Measurements from ENCODE around the gene SMC6.

Gene SMC6

DNA sequence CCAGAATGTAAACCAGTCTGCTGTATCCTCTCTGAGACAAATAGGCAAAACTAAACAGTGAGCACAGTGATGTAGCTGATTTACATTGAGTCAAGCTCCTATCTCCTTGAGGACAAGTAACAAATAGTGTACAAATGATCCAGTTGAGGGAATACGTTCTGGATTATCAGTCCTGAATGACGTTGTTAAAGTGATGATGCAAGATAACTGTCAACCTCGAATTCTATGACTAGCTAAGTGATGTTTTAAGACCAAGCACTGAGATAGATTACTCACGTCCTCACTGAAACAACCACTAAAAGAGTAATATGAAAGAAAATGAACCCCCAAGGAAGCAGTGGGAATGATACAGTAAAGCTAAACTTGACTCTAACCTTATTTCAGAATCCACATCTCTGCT, 46.8 kb downstream of the SMC6 start:
- no peak for TF ChIP-seq FOXP2 (optimal IDR thresholded peaks at IDR 0.05; ENCODE audit: borderline replicate concordance, extremely low read depth, extremely low read length, insufficient read depth)
- TF ChIP-seq TAF1 (IDR thresholded peaks at IDR 0.05; ENCODE audit: borderline replicate concordance, insufficient read depth, low read length) = no peak
- TF ChIP-seq, protein P1, sequence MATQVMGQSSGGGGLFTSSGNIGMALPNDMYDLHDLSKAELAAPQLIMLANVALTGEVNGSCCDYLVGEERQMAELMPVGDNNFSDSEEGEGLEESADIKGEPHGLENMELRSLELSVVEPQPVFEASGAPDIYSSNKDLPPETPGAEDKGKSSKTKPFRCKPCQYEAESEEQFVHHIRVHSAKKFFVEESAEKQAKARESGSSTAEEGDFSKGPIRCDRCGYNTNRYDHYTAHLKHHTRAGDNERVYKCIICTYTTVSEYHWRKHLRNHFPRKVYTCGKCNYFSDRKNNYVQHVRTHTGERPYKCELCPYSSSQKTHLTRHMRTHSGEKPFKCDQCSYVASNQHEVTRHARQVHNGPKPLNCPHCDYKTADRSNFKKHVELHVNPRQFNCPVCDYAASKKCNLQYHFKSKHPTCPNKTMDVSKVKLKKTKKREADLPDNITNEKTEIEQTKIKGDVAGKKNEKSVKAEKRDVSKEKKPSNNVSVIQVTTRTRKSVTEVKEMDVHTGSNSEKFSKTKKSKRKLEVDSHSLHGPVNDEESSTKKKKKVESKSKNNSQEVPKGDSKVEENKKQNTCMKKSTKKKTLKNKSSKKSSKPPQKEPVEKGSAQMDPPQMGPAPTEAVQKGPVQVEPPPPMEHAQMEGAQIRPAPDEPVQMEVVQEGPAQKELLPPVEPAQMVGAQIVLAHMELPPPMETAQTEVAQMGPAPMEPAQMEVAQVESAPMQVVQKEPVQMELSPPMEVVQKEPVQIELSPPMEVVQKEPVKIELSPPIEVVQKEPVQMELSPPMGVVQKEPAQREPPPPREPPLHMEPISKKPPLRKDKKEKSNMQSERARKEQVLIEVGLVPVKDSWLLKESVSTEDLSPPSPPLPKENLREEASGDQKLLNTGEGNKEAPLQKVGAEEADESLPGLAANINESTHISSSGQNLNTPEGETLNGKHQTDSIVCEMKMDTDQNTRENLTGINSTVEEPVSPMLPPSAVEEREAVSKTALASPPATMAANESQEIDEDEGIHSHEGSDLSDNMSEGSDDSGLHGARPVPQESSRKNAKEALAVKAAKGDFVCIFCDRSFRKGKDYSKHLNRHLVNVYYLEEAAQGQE (IDR thresholded peaks at IDR 0.05; ENCODE audit: insufficient read depth in 1 of 2, low read depth in 2 of 2, low read length in 2 of 2) = no peak
- no peak for TF ChIP-seq POLR2AphosphoS5 (IDR thresholded peaks at IDR 0.05; ENCODE audit: low read depth, low read length)
- no peak for TF ChIP-seq SIN3A (IDR thresholded peaks at IDR 0.05; ENCODE audit: borderline replicate concordance, insufficient read depth, low read length)

DNA sequence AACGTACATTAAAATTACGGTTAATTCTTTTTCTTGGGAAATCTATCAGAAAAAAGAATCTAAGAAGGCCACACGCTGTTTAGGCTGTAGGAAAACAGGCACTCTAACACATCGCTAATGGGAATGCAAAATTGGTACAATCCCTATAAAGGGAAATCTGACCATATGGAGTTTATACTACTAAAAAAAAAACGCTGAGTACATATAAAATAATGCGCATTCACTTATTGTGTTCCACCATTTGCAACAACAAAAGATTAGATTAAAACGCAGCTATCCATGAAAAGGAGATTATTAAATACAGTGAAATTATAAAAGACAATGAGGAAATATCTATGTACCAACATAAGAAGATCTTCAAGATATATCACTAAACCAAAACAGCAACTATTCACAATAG, 62.8 kb downstream of the SMC6 start:
- TF ChIP-seq FOXP2 (optimal IDR thresholded peaks at IDR 0.05; ENCODE audit: borderline replicate concordance, extremely low read depth, extremely low read length, insufficient read depth) (no peak), POLR2AphosphoS5 (IDR thresholded peaks at IDR 0.05; ENCODE audit: low read depth, low read length) (no peak), TAF1 (IDR thresholded peaks at IDR 0.05; ENCODE audit: borderline replicate concordance, insufficient read depth, low read length) (no peak), SIN3A (IDR thresholded peaks at IDR 0.05; ENCODE audit: borderline replicate concordance, insufficient read depth, low read length) (no peak)
- TF ChIP-seq, protein P1 (IDR thresholded peaks at IDR 0.05; ENCODE audit: insufficient read depth in 1 of 2, low read depth in 2 of 2, low read length in 2 of 2) = no peak

DNA sequence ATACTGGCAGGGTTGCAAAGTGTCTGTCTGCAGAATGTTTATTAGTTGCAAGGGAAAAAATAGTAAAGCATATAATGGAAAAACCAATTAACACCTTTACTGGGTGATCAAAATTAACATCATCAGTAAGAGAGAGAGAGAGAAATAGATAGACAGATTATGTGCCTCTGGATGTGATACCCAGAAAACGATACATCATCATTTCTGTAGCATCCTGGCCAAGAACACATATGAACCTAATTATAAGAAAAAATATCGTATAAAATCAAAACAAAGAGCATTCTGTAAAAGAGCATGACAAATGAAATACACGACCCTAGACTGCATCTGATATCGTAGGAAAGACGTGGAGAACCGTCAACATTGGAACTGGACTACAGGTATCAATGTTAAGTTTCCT, 64.6 kb downstream of the SMC6 start:
- TF ChIP-seq TAF1 (IDR thresholded peaks at IDR 0.05; ENCODE audit: borderline replicate concordance, insufficient read depth, low read length) = no peak

DNA sequence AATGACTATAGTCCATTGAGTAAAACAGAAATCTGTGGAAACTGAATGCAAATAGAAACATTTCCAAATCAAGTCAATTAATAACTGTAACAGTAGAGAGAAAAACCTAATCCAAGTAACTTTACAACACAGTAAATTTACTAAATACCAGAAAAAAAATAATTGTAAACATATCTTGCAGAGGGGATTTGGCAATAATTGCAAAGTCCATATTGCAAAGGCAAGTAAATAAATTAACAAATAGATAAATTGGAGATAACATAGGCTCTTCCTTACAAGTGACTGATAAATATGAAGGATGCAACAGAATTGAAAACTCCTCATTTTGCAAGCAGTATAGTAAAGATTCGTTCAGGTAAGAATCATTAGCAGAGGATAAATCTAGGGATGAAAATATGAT, 65.0 kb downstream of the SMC6 start:
- TF ChIP-seq TAF1 (IDR thresholded peaks at IDR 0.05; ENCODE audit: borderline replicate concordance, insufficient read depth, low read length) (no peak), SIN3A (IDR thresholded peaks at IDR 0.05; ENCODE audit: borderline replicate concordance, insufficient read depth, low read length) (no peak), POLR2AphosphoS5 (IDR thresholded peaks at IDR 0.05; ENCODE audit: low read depth, low read length) (no peak), FOXP2 (optimal IDR thresholded peaks at IDR 0.05; ENCODE audit: borderline replicate concordance, extremely low read depth, extremely low read length, insufficient read depth) (no peak)
- TF ChIP-seq, protein P1 (IDR thresholded peaks at IDR 0.05; ENCODE audit: insufficient read depth in 1 of 2, low read depth in 2 of 2, low read length in 2 of 2) = no peak

DNA sequence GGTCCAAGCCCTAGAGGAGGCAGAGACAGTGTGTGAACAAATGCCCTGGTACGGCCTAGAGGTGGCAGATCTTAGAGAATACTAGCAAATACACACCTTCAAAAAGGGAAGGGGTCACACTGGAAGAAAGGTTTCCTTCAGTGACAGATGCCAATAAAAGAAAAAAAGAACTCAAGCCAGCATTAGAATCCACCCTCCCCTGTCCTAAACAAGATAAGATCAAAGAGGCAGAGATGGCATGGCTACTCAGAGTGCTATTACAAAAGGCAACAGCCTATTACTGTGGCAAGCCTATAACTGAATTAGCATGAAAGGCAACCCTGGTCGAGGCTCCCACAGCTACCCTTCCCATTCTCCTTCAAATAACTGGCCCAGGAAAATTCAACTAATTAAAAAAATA, 69.6 kb downstream of the SMC6 start:
- no peak for TF ChIP-seq POLR2AphosphoS5 (IDR thresholded peaks at IDR 0.05; ENCODE audit: low read depth, low read length)
- TF ChIP-seq, protein P1 (IDR thresholded peaks at IDR 0.05; ENCODE audit: insufficient read depth in 1 of 2, low read depth in 2 of 2, low read length in 2 of 2) = no peak
